ENCODE measurements around the gene HCN2. TPM values are rescaled to one million over a fixed set of nuclear protein-coding genes. Genes with fewer than 3 reads are reported as not detected.

The HCN2 gene
- total RNA-seq, 1 experiment from 2014 or later, result 1.5 TPM

DNA sequence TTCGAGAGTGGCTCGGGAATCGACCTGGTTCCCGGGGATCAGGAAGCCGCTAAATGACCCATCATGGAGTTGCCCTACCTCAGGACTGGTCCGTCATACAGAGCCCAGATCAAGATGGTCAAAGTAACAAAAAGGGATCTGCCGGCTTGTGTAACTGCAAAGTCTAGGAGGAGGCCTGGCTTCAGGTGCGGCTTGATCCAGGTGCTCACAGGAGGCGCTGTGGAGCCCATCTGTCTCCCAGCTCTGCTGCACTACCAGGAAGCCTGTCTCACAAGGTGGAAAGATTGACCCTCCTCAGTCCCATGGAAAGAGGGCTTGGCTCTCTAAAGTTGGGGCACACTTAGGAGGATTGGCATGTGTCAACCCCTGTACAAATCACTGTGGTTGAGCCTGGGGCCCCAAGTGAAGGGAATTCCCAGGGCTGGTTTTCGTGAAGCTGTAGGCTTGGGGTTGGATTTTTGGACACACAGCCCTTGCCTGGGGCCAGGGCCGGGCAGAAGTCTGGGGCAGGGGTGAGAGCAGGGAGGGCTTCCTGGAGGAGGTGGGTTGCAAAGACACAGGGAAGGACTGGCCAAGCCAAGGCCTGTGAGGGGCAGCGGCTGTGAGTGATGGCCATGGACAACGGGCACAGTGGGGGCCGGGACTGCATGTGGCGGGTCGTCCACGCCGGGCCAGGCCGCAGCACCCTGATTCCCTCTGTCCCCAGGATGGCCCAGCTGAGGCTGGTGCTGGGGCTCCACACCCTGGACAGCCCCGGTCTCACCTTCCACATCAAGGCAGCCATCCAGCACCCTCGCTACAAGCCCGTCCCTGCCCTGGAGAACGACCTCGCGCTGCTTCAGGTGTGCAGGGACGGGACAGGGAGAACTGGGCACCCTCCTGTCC is 41.6 kb upstream of the HCN2 start:
- Histone ChIP-seq H4K20me1 (ENCODE audit: insufficient read depth) (no peaks in the 10 kb centered on the region), H3K27ac (no peak overlapping the region), H3K79me2 (ENCODE audit: low read depth) (no peaks in the 10 kb centered on the region), H3K4me1 (replicated peaks; ENCODE audit: insufficient read depth) (no peaks in the 10 kb centered on the region), H3K27me3 (ENCODE audit: insufficient read depth, low read depth) (no peaks in the 10 kb centered on the region), H3K9me2 (ENCODE audit: insufficient read depth) (no peaks in the 10 kb centered on the region), H2AFZ (no peak overlapping the region), H3K36me3 (ENCODE audit: low read depth) (no peaks in the 10 kb centered on the region), H3K4me3 (no peak overlapping the region), H3K9me3 (ENCODE audit: insufficient read depth, low read depth) (no peaks in the 10 kb centered on the region), H3F3A (ENCODE audit: insufficient read depth, low read depth) (no peaks in the 10 kb centered on the region), H3K4me2 (no peak overlapping the region)
- BruUV-seq (replicated peaks), result no TSS peak
- POLR2A ChIA-PET (ENCODE audit: unreplicated experiment), result no interaction called here
- no peak for DNase-seq
- CTCF ChIA-PET, result no interaction called here
- intact Hi-C loops (cut with micrococcal nuclease; ENCODE audit: unreplicated experiment), result no loop called here
- TF ChIP-seq EZH2 (IDR thresholded peaks at IDR 0.05; ENCODE audit: low read depth), result no peak
- TF ChIP-seq, protein P1, sequence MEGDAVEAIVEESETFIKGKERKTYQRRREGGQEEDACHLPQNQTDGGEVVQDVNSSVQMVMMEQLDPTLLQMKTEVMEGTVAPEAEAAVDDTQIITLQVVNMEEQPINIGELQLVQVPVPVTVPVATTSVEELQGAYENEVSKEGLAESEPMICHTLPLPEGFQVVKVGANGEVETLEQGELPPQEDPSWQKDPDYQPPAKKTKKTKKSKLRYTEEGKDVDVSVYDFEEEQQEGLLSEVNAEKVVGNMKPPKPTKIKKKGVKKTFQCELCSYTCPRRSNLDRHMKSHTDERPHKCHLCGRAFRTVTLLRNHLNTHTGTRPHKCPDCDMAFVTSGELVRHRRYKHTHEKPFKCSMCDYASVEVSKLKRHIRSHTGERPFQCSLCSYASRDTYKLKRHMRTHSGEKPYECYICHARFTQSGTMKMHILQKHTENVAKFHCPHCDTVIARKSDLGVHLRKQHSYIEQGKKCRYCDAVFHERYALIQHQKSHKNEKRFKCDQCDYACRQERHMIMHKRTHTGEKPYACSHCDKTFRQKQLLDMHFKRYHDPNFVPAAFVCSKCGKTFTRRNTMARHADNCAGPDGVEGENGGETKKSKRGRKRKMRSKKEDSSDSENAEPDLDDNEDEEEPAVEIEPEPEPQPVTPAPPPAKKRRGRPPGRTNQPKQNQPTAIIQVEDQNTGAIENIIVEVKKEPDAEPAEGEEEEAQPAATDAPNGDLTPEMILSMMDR (conservative IDR thresholded peaks at IDR 0.05), result no peak

- ChIA-PET POLR2A (ENCODE audit: unreplicated experiment) (no interaction called here), CTCF (no interaction called here)
- intact Hi-C loops (cut with micrococcal nuclease; ENCODE audit: unreplicated experiment), result no loop called here
Measured at GRCh38 chr19:548886-549830, 40.5 kb upstream of the HCN2 start.

GRCh38 chr19:554817-555216 is 34.9 kb upstream of the HCN2 start:
- TF ChIP-seq EZH2 (IDR thresholded peaks at IDR 0.05; ENCODE audit: low read depth), result no peak
- TF ChIP-seq, protein P1 (conservative IDR thresholded peaks at IDR 0.05), result no peak
- Histone ChIP-seq H3K79me2 (ENCODE audit: low read depth) (no peaks in the 10 kb centered on the region), H3K4me3 (no peak overlapping the region), H3K4me1 (replicated peaks; ENCODE audit: insufficient read depth) (peaks cover 24% of the 10 kb centered on the region), H3K9me2 (ENCODE audit: insufficient read depth) (no peaks in the 10 kb centered on the region), H3F3A (ENCODE audit: insufficient read depth, low read depth) (peaks cover 13% of the 10 kb centered on the region; the same call in 1 of the 2 replicates), H3K4me2 (no peak overlapping the region), H2AFZ (no peak overlapping the region), H3K27ac (no peak overlapping the region), H3K36me3 (ENCODE audit: low read depth) (no peaks in the 10 kb centered on the region), H4K20me1 (ENCODE audit: insufficient read depth) (no peaks in the 10 kb centered on the region), H3K9me3 (ENCODE audit: insufficient read depth, low read depth) (no peaks in the 10 kb centered on the region), H3K27me3 (ENCODE audit: insufficient read depth, low read depth) (no peaks in the 10 kb centered on the region)
- POLR2A ChIA-PET (ENCODE audit: unreplicated experiment), result no interaction called here
- DNase-seq, result no peak
- intact Hi-C loops (cut with micrococcal nuclease; ENCODE audit: unreplicated experiment), result no loop called here
- no TSS peak for BruUV-seq (replicated peaks)
- CTCF ChIA-PET, result interaction anchor here (0.5 kb wide), 1 partner anchor 304 kb away, joined by 5 read pairs; no protein-coding TSS in a partner anchor

More at GRCh38 chr19:548886-549830, 40.5 kb upstream of the HCN2 start:
- H3K4me1 ChIP-seq (replicated peaks; ENCODE audit: insufficient read depth), result no peaks in the 10 kb centered on the region
- no peaks in the 10 kb centered on the region for H4K20me1 ChIP-seq (ENCODE audit: insufficient read depth)
- H3K9me2 ChIP-seq (ENCODE audit: insufficient read depth), result no peaks in the 10 kb centered on the region
- no peaks in the 10 kb centered on the region for H3F3A ChIP-seq (ENCODE audit: insufficient read depth, low read depth)
- H3K36me3 ChIP-seq (ENCODE audit: low read depth), result no peaks in the 10 kb centered on the region
- H3K27ac ChIP-seq, result no peak overlapping the region
- no peak overlapping the region for H3K4me2 ChIP-seq
- H3K79me2 ChIP-seq (ENCODE audit: low read depth), result no peaks in the 10 kb centered on the region
- H3K9me3 ChIP-seq (ENCODE audit: insufficient read depth, low read depth), result no peaks in the 10 kb centered on the region
- no peak overlapping the region for H2AFZ ChIP-seq
- no peaks in the 10 kb centered on the region for H3K27me3 ChIP-seq (ENCODE audit: insufficient read depth, low read depth)
- no TSS peak for BruUV-seq (replicated peaks)
- no peak for DNase-seq
- no peak overlapping the region for H3K4me3 ChIP-seq
- TF ChIP-seq, protein P1 (conservative IDR thresholded peaks at IDR 0.05), result no peak
- no peak for TF ChIP-seq EZH2 (IDR thresholded peaks at IDR 0.05; ENCODE audit: low read depth)

Data from PC-9 (cell line).